Tracheal epithelial cell (primary cell): Measurements from ENCODE around the gene TTLL12. TPM values are rescaled to one million over a fixed set of nuclear protein-coding genes. Genes with fewer than 3 reads are reported as not detected.

Source experiments
- total RNA-seq: library from RNA; depleted of rRNA; stranded (reverse); fragments of >200 nt; gene quantifications from 2 replicates; pipeline ENCODE4 v1.2.1, GENCODE V29; 2014

Gene TTLL12
- 75.4 and 88.5 TPM in 2 replicates for total RNA-seq

GRCh38 chr22:43186272-43187170, at the start of gene TTLL12:
Gene TTLL12 (minus strand): TSS chr22:43187134. CDS start chr22:43187069, 65 bp downstream.

DNA sequence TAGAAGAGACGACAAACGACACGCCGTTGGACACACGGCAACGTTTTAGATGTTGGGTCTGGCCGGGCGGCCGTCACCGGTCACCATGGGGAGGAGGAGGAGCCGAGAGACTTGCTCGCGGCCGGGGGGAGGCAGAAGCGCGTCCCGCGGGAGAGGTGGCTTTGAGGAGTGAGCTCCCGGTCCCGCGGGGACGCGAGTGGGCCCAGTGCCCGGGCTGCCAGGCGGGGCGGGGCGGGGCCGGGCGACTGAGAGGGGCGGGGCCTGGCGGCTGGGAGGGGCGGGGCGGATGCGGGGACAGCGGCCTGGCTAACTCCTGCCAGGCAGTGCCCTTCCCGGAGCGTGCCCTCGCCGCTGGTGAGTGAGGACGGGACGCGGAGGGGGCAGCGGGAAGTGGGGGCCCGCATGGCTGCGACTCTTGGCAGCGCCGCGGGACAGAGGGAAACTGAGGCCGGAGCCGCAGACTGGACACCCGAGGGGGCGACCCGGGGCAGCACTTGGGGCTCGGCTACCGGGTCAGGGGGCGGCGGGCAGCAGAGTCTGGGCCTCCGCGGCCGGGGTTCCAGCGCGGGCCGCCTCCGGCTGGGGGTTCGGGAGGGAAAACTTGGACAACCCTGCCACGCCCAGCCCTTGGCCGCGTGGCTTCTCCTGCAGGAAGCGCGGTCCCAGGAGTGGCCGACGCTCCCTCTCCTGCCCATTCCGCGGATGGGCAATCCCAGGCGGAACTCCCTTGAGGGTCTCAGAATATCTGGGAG, 35.5 kb downstream of the TTLL12 start, which contains the start of gene TSPO:
TSS of gene TSPO (plus strand) at position 309 of the 752 bp plus-strand sequence. CDS start 7,680 bp downstream, outside the sequence.

DNA sequence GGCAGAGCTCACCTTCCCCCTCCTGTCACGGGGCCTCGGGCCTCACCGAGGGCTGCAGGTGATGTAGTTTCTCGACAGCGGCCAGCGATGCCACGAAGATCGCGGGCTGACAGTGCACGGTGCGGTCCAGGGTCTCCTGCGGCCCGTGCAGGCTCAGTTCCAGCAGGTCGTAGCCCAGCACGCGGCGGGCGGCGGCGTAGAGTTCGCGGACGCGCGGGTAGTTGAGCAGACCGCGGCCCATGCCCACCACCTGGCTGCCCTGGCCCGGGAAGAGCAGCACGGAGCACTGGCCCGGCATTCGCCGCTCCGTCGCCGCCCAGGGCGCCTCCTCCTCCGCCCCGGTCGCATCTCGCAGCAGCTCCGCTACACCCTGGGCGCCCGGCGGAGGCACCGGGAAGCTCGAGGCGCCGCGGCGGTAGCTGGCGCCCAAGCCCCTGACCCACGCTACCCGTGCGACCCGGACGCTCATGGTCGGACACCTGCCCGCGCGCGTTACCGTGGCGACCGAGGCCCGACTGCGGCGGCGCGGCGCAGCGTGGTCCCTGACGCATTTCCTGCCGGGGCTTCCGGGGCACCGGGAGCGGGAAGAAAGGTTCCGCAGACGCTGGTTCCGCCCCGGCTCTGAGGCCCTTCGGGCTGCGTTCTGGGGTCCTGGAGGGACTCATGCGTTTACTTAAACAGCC, 43.9 kb downstream of the TTLL12 start, which contains the start of gene MCAT:
TSS of gene MCAT (minus strand) at position 519 of the 683 bp plus-strand sequence. CDS start at position 469, 50 bp downstream.

Other genes with a start within 250 kb of the TTLL12 start
- 45.2 and 55.7 TPM in 2 replicates for gene PACSIN2, start 172.0 kb downstream of the TTLL12 start, total RNA-seq
- gene TTLL1, start 97.7 kb downstream of the TTLL12 start, total RNA-seq = 6.3 and 7.7 TPM in 2 replicates
- gene BIK, start 76.4 kb downstream of the TTLL12 start, total RNA-seq = 61.0 and 99.3 TPM in 2 replicates
- 13.4 and 16.9 TPM in 2 replicates for gene MCAT, start 43.7 kb downstream of the TTLL12 start, total RNA-seq
- gene TSPO, start 35.6 kb downstream of the TTLL12 start, total RNA-seq = 781 and 866 TPM in 2 replicates
- not detected in 2 replicates for gene SCUBE1, start 156.2 kb upstream of the TTLL12 start, total RNA-seq
- not detected in 2 replicates for gene MPPED1, start 224.9 kb upstream of the TTLL12 start, total RNA-seq